Measurements from ENCODE around the gene RAD51B. TPM values are rescaled to one million over a fixed set of nuclear protein-coding genes. Genes with fewer than 3 reads are reported as not detected.

RAD51B gene
- total RNA-seq, 3 donors from 2014 or later, result 10.6 to 77.6 (median 33.8) TPM

- Histone ChIP-seq H3K4me1 (peaks cover 0 to 1% of the 10 kb centered on the region in 2 donors), H3K27ac (no peak overlapping the region), H3K27me3 (no peaks in the 10 kb centered on the region), H3K9me3 (no peaks in the 10 kb centered on the region), H3K36me3 (no peaks in the 10 kb centered on the region), H3K4me3 (no peak overlapping the region)
- DNase-seq (ENCODE audit: low spot score in 2 of 2), result no peak
- intact Hi-C loops (cut with DNase I; ENCODE audit: low total_unique reads), result no loop called here
- TF ChIP-seq POLR2A (IDR thresholded peaks at IDR 0.05) (no peak), CTCF (IDR thresholded peaks at IDR 0.05) (no peak), POLR2AphosphoS5 (IDR thresholded peaks at IDR 0.05) (no peak)
Observed at GRCh38 chr14:68226523-68226922, 406.9 kb downstream of the RAD51B start.

GRCh38 chr14:68228656-68229055, 409.1 kb downstream of the RAD51B start:
- H3K27ac ChIP-seq, result no peak overlapping the region
- H3K36me3 ChIP-seq, result no peaks in the 10 kb centered on the region
- H3K4me3 ChIP-seq, result no peak overlapping the region
- DNase-seq (ENCODE audit: low spot score in 2 of 2), result no peak
- peaks cover 0 to 19% of the 10 kb centered on the region in 2 donors for H3K4me1 ChIP-seq
- no peaks in the 10 kb centered on the region for H3K9me3 ChIP-seq
- intact Hi-C loops (cut with DNase I; ENCODE audit: low total_unique reads), result no loop called here
- H3K27me3 ChIP-seq, result no peaks in the 10 kb centered on the region
- TF ChIP-seq POLR2AphosphoS5 (IDR thresholded peaks at IDR 0.05) (no peak), POLR2A (IDR thresholded peaks at IDR 0.05) (no peak), CTCF (IDR thresholded peaks at IDR 0.05) (no peak)

GRCh38 chr14:68229423-68230100, 410.0 kb downstream of the RAD51B start:
- H3K9me3 ChIP-seq, result no peaks in the 10 kb centered on the region
- H3K27me3 ChIP-seq, result no peaks in the 10 kb centered on the region
- TF ChIP-seq CTCF (IDR thresholded peaks at IDR 0.05), result no peak
- TF ChIP-seq POLR2A (IDR thresholded peaks at IDR 0.05), result no peak
- TF ChIP-seq POLR2AphosphoS5 (IDR thresholded peaks at IDR 0.05), result no peak
- H3K36me3 ChIP-seq, result no peaks in the 10 kb centered on the region
- DNase-seq (ENCODE audit: low spot score in 2 of 2), result no peak
- H3K4me1 ChIP-seq, result peaks cover 0 to 19% of the 10 kb centered on the region in 2 donors
- no peak overlapping the region for H3K4me3 ChIP-seq
- H3K27ac ChIP-seq, result no peak overlapping the region
- intact Hi-C loops (cut with DNase I; ENCODE audit: low total_unique reads), result no loop called here

GRCh38 chr14:68230202-68230949, 410.8 kb downstream of the RAD51B start:
- DNase-seq (ENCODE audit: low spot score in 2 of 2), result no peak
- no peak for TF ChIP-seq CTCF (IDR thresholded peaks at IDR 0.05)
- no peak for TF ChIP-seq POLR2AphosphoS5 (IDR thresholded peaks at IDR 0.05)
- no peak for TF ChIP-seq POLR2A (IDR thresholded peaks at IDR 0.05)
- intact Hi-C loops (cut with DNase I; ENCODE audit: low total_unique reads), result no loop called here
- Histone ChIP-seq H3K9me3 (no peaks in the 10 kb centered on the region), H3K27me3 (no peaks in the 10 kb centered on the region), H3K4me1 (peaks cover 0 to 19% of the 10 kb centered on the region in 2 donors), H3K27ac (peak overlapping the region; percentile 20 to 76), H3K36me3 (no peaks in the 10 kb centered on the region), H3K4me3 (no peak overlapping the region)
